IMR-90 (cell line): Measurements from ENCODE around the gene TXNDC5. TPM values are rescaled to one million over a fixed set of nuclear protein-coding genes. Genes with fewer than 3 reads are reported as not detected.

Source experiments
- ATAC-seq: fragments of 200-7000 bp; cut with Tn5 transposase; 2 replicates; pipeline ENCODE4 v1.9.1; 2020; ENCODE audit warnings: low read depth, mild to moderate bottlenecking, moderate library complexity
- BruUV-seq: library from RNA; stranded (reverse); fragments of 400-500 nt; replicated peaks from 2 replicates; lab custom pipeline; 2021; lab: Mats Ljungman, UMichigan
- CTCF ChIA-PET: fragments of 300-600 bp; formaldehyde crosslinking; extraction: SDS; loops from one replicate; lab custom pipeline; 2021; ENCODE audit warnings: antibody characterized with exemption; lab: Yijun Ruan, JAX
- POLR2A ChIA-PET: fragments of 300-600 bp; sonication (Branson Sonifier 250); formaldehyde crosslinking; loops from one replicate; lab custom pipeline; 2022; ENCODE audit warnings: antibody characterized with exemption; ENCODE audit not compliant: unreplicated experiment; lab: Charles Lee
- DNase-seq: peaks from one replicate; pipeline ENCODE4 v3.0.0; 2013
- H2AFZ ChIP-seq: replicated peaks from 2 replicates; pipeline ENCODE3; 2013; ENCODE audit warnings: low read length, mild to moderate bottlenecking; ENCODE audit not compliant: poor library complexity
- H2AK5ac ChIP-seq: 2 replicates; pipeline ENCODE4 v1.6.1; 2013; ENCODE audit warnings: low read depth, low read length, inconsistent platforms
- H2AK9ac ChIP-seq: replicated peaks from 2 replicates; pipeline ENCODE3; 2013; ENCODE audit warnings: mild to moderate bottlenecking, low read depth, low read length, moderate library complexity; ENCODE audit not compliant: poor library complexity
- H2BK120ac ChIP-seq: 2 replicates; pipeline ENCODE4 v1.6.1; 2013; ENCODE audit warnings: low read depth, low read length, inconsistent platforms
- H2BK15ac ChIP-seq: 3 replicates; pipeline ENCODE4 v1.6.1; 2013; ENCODE audit warnings: low read depth, low read length, inconsistent platforms
- H2BK20ac ChIP-seq: 2 replicates; pipeline ENCODE4 v1.6.1; 2013; ENCODE audit warnings: low read depth, mild to moderate bottlenecking, inconsistent platforms, low read length, moderate library complexity
- H2BK5ac ChIP-seq: 2 replicates; pipeline ENCODE4 v1.6.1; 2013; ENCODE audit warnings: mild to moderate bottlenecking, low read depth, low read length, inconsistent platforms; ENCODE audit not compliant: poor library complexity, severe bottlenecking
- H3K14ac ChIP-seq: replicated peaks from 2 replicates; pipeline ENCODE4 v1.6.1; 2013; ENCODE audit warnings: low read depth, low read length, inconsistent platforms
- H3K18ac ChIP-seq: 2 replicates; pipeline ENCODE4 v1.6.1; 2013; ENCODE audit warnings: low read depth, low read length, control low read depth
- H3K23ac ChIP-seq: 2 replicates; pipeline ENCODE4 v1.6.1; 2013; ENCODE audit warnings: low read depth, low read length, inconsistent platforms
- H3K27ac ChIP-seq: 2 replicates; pipeline ENCODE4 v1.5.1; 2013; ENCODE audit warnings: mild to moderate bottlenecking, control low read depth, low read length; ENCODE audit not compliant: insufficient read depth
- H3K27me3 ChIP-seq: 2 replicates; pipeline ENCODE4 v1.6.1; 2013; ENCODE audit warnings: low read length; ENCODE audit not compliant: control insufficient read depth, insufficient read depth
- H3K36me3 ChIP-seq: 2 replicates; pipeline ENCODE4 v1.6.1; 2013; ENCODE audit warnings: low read length, mixed read lengths; ENCODE audit not compliant: control insufficient read depth, insufficient read depth
- H3K4ac ChIP-seq: 2 replicates; pipeline ENCODE4 v1.6.1; 2013; ENCODE audit warnings: low read depth, low read length, inconsistent platforms
- H3K4me1 ChIP-seq: 2 replicates; pipeline ENCODE4 v1.6.1; 2013; ENCODE audit warnings: low read length, mixed read lengths; ENCODE audit not compliant: control insufficient read depth, insufficient read depth
- H3K4me2 ChIP-seq: 2 replicates; pipeline ENCODE4 v1.6.1; 2013; ENCODE audit warnings: low read depth, mild to moderate bottlenecking, control low read depth, low read length, moderate library complexity
- H3K4me3 ChIP-seq: 2 replicates; pipeline ENCODE4 v1.5.1; 2013; ENCODE audit warnings: low read depth, mild to moderate bottlenecking, control low read depth, low read length, moderate library complexity; ENCODE audit not compliant: insufficient read depth
- H3K56ac ChIP-seq: 2 replicates; pipeline ENCODE4 v1.6.1; 2013; ENCODE audit warnings: low read length, inconsistent platforms; ENCODE audit not compliant: insufficient read depth; ENCODE audit errors: extremely low read depth
- H3K79me1 ChIP-seq, 2 experiments: 2 replicates each; pipeline ENCODE4 v1.6.1; 2013; ENCODE audit warnings: low read length in 2 of 2, inconsistent platforms in 1 of 2, low read depth in 1 of 2
- H3K9ac ChIP-seq: 2 replicates; pipeline ENCODE4 v1.6.1; 2013; ENCODE audit warnings: low read depth, low read length, control low read depth
- H3K9me1 ChIP-seq: 2 replicates; pipeline ENCODE4 v1.6.1; 2013; ENCODE audit warnings: low read length, inconsistent platforms; ENCODE audit not compliant: insufficient read depth
- H3K9me3 ChIP-seq: 2 replicates; pipeline ENCODE4 v1.6.1; 2013; ENCODE audit warnings: low read length; ENCODE audit not compliant: control insufficient read depth, insufficient read depth
- H4K20me1 ChIP-seq: 2 replicates; pipeline ENCODE4 v1.6.1; 2013; ENCODE audit warnings: low read length, inconsistent platforms; ENCODE audit not compliant: insufficient read depth
- H4K5ac ChIP-seq: 2 replicates; pipeline ENCODE4 v1.6.1; 2013; ENCODE audit warnings: mild to moderate bottlenecking, low read depth, low read length, control low read depth
- H4K8ac ChIP-seq, 2 experiments: 2 replicates each; pipeline ENCODE4 v1.6.1; 2013; ENCODE audit warnings: low read depth in 2 of 2, low read length in 2 of 2, control low read depth in 1 of 2, inconsistent platforms in 1 of 2
- H4K91ac ChIP-seq: 2 replicates; pipeline ENCODE4 v1.6.1; 2013; ENCODE audit warnings: low read depth, low read length, inconsistent platforms; ENCODE audit not compliant: insufficient read depth
- MAZ ChIP-seq: IDR thresholded peaks from 2 replicates; pipeline ENCODE4 v1.6.1; 2012; ENCODE audit warnings: low read depth, mild to moderate bottlenecking, low read length, improper control_type of control experiment, moderate library complexity, borderline replicate concordance
- NFE2L2 ChIP-seq: fragments of 150-350 bp; IDR thresholded peaks from 2 replicates; pipeline ENCODE4 v1.6.1; 2016; ENCODE audit warnings: low read depth, mild to moderate bottlenecking, low read length
- POLR2A ChIP-seq: IDR thresholded peaks from 2 replicates; pipeline ENCODE4 v1.6.1; 2012; ENCODE audit warnings: mild to moderate bottlenecking, low read depth, low read length
- RAD21 ChIP-seq: IDR thresholded peaks from 2 replicates; pipeline ENCODE4 v1.6.1; 2012; ENCODE audit warnings: low read length, improper control_type of control experiment
- RCOR1 ChIP-seq: IDR thresholded peaks from 2 replicates; pipeline ENCODE4 v1.6.1; 2012; ENCODE audit warnings: mild to moderate bottlenecking, low read length, improper control_type of control experiment; ENCODE audit not compliant: insufficient replicate concordance
- WGBS, 2 experiments: methylation state at CpG; one replicate each; pipeline versions ENCODE4 v1.1.5 to v1.1.7; 2013; ENCODE audit warnings: missing lambda C conversion rate in 2 of 2; ENCODE audit not compliant: insufficient read length in 1 of 2; ENCODE audit errors: extremely low coverage in 2 of 2; 5-methylcytosine and 5-hydroxymethylcytosine counted together
- dilution Hi-C: fragments of 300-500 bp; cut with HindIII; formaldehyde crosslinking; loops from one replicate; pipeline ENCODE4 v1.14.3; 2018; ENCODE audit warnings: low sequenced_read_pairs; ENCODE audit not compliant: unreplicated experiment
- in situ Hi-C: fragments of 300-500 bp; cut with MboI; formaldehyde crosslinking; loops from 3 replicates; pipeline ENCODE4 v1.14.3; 2019; ENCODE audit warnings: low sequenced_read_pairs, inconsistent platforms, mixed read lengths
- intact Hi-C: fragments of 100-400 bp; cut with micrococcal nuclease; formaldehyde crosslinking; loops from 2 replicates; pipeline ENCODE4 v1.10.0; 2022
- polyA plus RNA-seq, 3 experiments: library from polyadenylated mRNA; depleted of rRNA; stranded (reverse); fragments of >200 nt; gene quantifications; 2 replicates each; pipeline ENCODE4 v1.2.3, GENCODE V29; 2012; ENCODE audit warnings: low replicate concordance in 1 of 3
- total RNA-seq: library from RNA; depleted of rRNA; stranded (reverse); fragments of >200 nt; gene quantifications from 2 replicates; pipeline ENCODE4 v1.2.3, GENCODE V29; 2012
- TF ChIP-seq, protein P1 (sequence below): fragments of 150-350 bp; IDR thresholded peaks from 2 replicates; pipeline ENCODE4 v1.6.1; 2017; ENCODE audit warnings: mild to moderate bottlenecking, antibody characterized with exemption, low read length, low read depth

Gene TXNDC5
- total and polyA plus RNA-seq, 2 of the 4 experiments (the other 2 are of a cell fraction), result 274 to 439 TPM

- H3K9me1 ChIP-seq, result no peaks in the 10 kb centered on the region
- CTCF ChIA-PET, result no interaction called here
- no peak overlapping the region for H3K56ac ChIP-seq
- H2BK20ac ChIP-seq, result peak overlapping the region; percentile 47; the same call in 1 of the 2 replicates
- no peak for ATAC-seq
- peaks cover 8% of the 10 kb centered on the region for H3K4me1 ChIP-seq
- DNase-seq, result peak; percentile 12
- no peak overlapping the region for H2BK5ac ChIP-seq
- POLR2A ChIA-PET, result no interaction called here
- no peaks in the 10 kb centered on the region for H4K20me1 ChIP-seq
- peaks cover 6% of the 10 kb centered on the region; the same call in 1 of the 2 replicates for H3K9me3 ChIP-seq
- no peak overlapping the region for H2AK5ac ChIP-seq
- H2AFZ ChIP-seq, result no peak overlapping the region
- no peak overlapping the region for H4K5ac ChIP-seq
- H2AK9ac ChIP-seq, result no peak overlapping the region
- no peak for TF ChIP-seq POLR2A
- no peak for TF ChIP-seq RAD21
- TF ChIP-seq, protein P1, sequence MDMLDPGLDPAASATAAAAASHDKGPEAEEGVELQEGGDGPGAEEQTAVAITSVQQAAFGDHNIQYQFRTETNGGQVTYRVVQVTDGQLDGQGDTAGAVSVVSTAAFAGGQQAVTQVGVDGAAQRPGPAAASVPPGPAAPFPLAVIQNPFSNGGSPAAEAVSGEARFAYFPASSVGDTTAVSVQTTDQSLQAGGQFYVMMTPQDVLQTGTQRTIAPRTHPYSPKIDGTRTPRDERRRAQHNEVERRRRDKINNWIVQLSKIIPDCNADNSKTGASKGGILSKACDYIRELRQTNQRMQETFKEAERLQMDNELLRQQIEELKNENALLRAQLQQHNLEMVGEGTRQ, result no peak
- no peak for TF ChIP-seq NFE2L2
- no peak for TF ChIP-seq MAZ
- no peak for TF ChIP-seq RCOR1
- no peak overlapping the region for H3K4me2 ChIP-seq
- H3K9ac ChIP-seq, result no peak overlapping the region
- H3K18ac ChIP-seq, result peak overlapping the region; percentile 52
- H3K27ac ChIP-seq, result no peak overlapping the region
- H3K4ac ChIP-seq, result no peak overlapping the region
- H2BK15ac ChIP-seq, result no peak overlapping the region
- no peak overlapping the region for H4K91ac ChIP-seq
- no peaks in the 10 kb centered on the region for H3K79me1 ChIP-seq
- no peak overlapping the region for H4K8ac ChIP-seq
- no peaks in the 10 kb centered on the region for H3K27me3 ChIP-seq
- H3K14ac ChIP-seq, result no peak overlapping the region
- 72% methylated on average over 3 of the region's 4 CpGs; no CpG with 5 or more reads in 1 of the 2 experiments for WGBS, 2 experiments
- in situ Hi-C loops, result no loop called here
- no peak overlapping the region for H3K4me3 ChIP-seq
- no peak overlapping the region for H3K23ac ChIP-seq
- dilution Hi-C loops, result no loop called here
- BruUV-seq, result no TSS peak
- no peak overlapping the region for H2BK120ac ChIP-seq
- no peaks in the 10 kb centered on the region for H3K36me3 ChIP-seq
- intact Hi-C loops, result no loop called here
Measured at GRCh38 chr6:7848229-7848628, 62.4 kb downstream of the TXNDC5 start.
